Myocyte (in vitro differentiated cells): ENCODE data around the gene SPDYE6. TPM values are rescaled to one million over a fixed set of nuclear protein-coding genes. Genes with fewer than 3 reads are reported as not detected.

Experiments
- microRNA-seq: library from miRNA; unstranded; fragments of <30 nt; microRNA quantifications from one replicate; pipeline ENCODE4, GENCODE V29; 2016
- total RNA-seq: library from RNA; depleted of rRNA; stranded (reverse); fragments of >200 nt; gene quantifications from 2 replicates; pipeline ENCODE4 v1.2.3, GENCODE V29; 2014

The SPDYE6 gene
- total RNA-seq, 1 donor from 2014 or later = not detected

Small RNA genes lying within 50 kb of the gene (microRNA-seq; reads per million reads assigned to microRNA genes)
- gene MIR548O = not detected

Other genes with a start within 250 kb of the SPDYE6 start
- gene SH2B2, start 69.6 kb downstream of the SPDYE6 start, total RNA-seq = 32.1 and 51.6 TPM in 2 replicates
- gene PRKRIP1, start 39.9 kb upstream of the SPDYE6 start, total RNA-seq = 36.2 and 38.9 TPM in 2 replicates
- gene ORAI2, start 77.1 kb upstream of the SPDYE6 start, total RNA-seq = 33.5 and 55.6 TPM in 2 replicates
- 17.5 and 28.7 TPM in 2 replicates for gene ALKBH4, start 108.4 kb upstream of the SPDYE6 start, total RNA-seq
- 41.3 and 52.0 TPM in 2 replicates for gene LRWD1, start 108.5 kb upstream of the SPDYE6 start, total RNA-seq
- 33.1 and 58.9 TPM in 2 replicates for gene POLR2J, start 122.5 kb upstream of the SPDYE6 start, total RNA-seq
- gene RASA4B, start 161.3 kb upstream of the SPDYE6 start, total RNA-seq = 17.4 and 19.8 TPM in 2 replicates
- 1.9 and 4.0 TPM in 2 replicates for gene UPK3BL2, start 187.3 kb upstream of the SPDYE6 start, total RNA-seq
- not detected in 2 replicates for gene SPDYE2, start 194.8 kb upstream of the SPDYE6 start, total RNA-seq
- gene POLR2J3, start 216.1 kb upstream of the SPDYE6 start, total RNA-seq = 22.6 and 26.7 TPM in 2 replicates